ENCODE data around the gene TTBK1.

The TTBK1 gene

DNA sequence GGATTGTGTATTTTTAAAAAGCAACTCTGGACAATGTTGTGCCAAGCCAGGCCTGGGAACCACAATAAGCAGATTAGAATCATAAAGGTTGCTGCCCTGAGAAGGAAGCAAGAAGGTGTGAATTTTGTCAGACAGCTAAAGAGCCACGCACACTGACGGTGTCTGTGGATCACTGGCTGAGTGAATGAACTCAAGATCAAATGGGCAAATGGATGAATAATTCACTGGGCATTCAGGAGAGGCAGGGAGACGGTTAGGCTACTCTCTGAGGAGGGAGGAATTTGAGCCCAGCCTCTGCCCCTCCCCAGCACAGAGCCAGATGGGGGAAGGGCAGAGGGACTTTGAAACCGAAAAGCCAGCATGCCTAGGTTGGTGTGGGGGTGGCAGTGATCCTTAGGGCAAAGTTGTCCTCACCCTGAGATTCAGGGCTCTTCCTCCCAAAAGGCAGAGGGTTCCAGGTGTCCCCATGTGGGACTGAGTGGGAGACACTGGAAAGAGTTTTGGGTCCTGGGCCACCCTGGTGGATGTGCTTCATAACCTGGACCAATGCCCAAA lies 35.3 kb downstream of the TTBK1 start:
- Histone ChIP-seq H3K9me3 (ENCODE audit: control insufficient read depth, low read length) (no peaks in the 10 kb centered on the region), H3K4me1 (ENCODE audit: control insufficient read depth, insufficient read depth, low read length) (peaks cover 30% of the 10 kb centered on the region), H3K27ac (ENCODE audit: insufficient read depth, low read depth, low read length, poor library complexity, severe bottlenecking) (no peak overlapping the region), H3K36me3 (ENCODE audit: control insufficient read depth, insufficient read depth, low read length) (no peaks in the 10 kb centered on the region), H3K4me3 (ENCODE audit: insufficient read depth, low read depth, low read length) (no peak overlapping the region), H3K27me3 (ENCODE audit: control insufficient read depth, insufficient read depth, low read length, poor library complexity, severe bottlenecking) (peaks cover 29% of the 10 kb centered on the region)
- WGBS, 2 experiments: 26 to 36% methylated on average over 4 of the region's 4 CpGs

DNA sequence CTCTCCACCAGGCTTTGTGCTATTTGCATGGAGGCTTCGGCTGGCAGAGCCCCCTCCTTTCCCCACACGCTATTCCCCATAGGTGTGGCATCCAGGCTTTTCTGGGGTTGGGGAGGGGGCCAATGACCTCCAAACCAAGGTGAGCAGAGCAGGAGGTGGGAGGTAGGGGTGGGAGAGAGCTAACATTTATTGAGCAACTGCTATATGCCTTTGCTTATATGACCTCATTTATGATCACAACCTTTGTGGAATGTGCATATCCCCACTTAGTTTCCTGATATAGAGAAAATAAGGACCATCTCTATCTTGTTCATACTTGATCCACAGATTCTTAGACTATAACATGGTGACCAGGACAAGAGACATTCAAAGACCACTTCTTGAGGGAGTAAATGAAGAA lies 37.0 kb downstream of the TTBK1 start:
- H3K27me3 ChIP-seq (ENCODE audit: control insufficient read depth, insufficient read depth, low read length, poor library complexity, severe bottlenecking): peaks cover 13% of the 10 kb centered on the region
- WGBS, 2 experiments: 83 to 89% methylated on average over 2 of the region's 2 CpGs

DNA sequence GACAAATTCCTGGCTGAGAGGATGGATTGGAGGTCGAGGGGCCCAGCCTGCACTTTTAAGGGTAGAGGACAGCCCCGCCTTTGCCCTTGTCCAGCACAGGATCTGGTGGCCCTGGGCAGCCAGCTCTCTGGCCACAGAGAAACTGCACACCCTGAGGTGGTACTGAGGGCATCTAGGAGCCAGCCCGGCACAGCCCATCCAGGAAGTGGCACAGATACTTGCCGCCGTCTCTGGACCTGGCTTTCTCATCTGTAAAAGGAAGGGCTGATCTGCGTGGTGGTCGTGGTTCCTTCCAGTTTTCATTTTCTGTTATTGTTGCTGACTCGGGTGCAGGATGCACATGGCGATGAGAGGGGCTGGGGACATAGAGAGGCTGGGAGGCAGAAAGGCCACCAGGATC lies 38.8 kb downstream of the TTBK1 start:
- Histone ChIP-seq H3K4me1 (ENCODE audit: control insufficient read depth, insufficient read depth, low read length) (peaks cover 13% of the 10 kb centered on the region), H3K4me3 (ENCODE audit: insufficient read depth, low read depth, low read length) (no peak overlapping the region), H3K36me3 (ENCODE audit: control insufficient read depth, insufficient read depth, low read length) (no peaks in the 10 kb centered on the region), H3K27me3 (ENCODE audit: control insufficient read depth, insufficient read depth, low read length, poor library complexity, severe bottlenecking) (no peaks in the 10 kb centered on the region), H3K9me3 (ENCODE audit: control insufficient read depth, low read length) (no peaks in the 10 kb centered on the region), H3K27ac (ENCODE audit: insufficient read depth, low read depth, low read length, poor library complexity, severe bottlenecking) (no peak overlapping the region)
- 92% methylated on average over 9 of the region's 9 CpGs for WGBS, 2 experiments

More for the DNA sequence above, 37.0 kb downstream of the TTBK1 start:
- no peaks in the 10 kb centered on the region for H3K9me3 ChIP-seq (ENCODE audit: control insufficient read depth, low read length)
- peaks cover 25% of the 10 kb centered on the region for H3K4me1 ChIP-seq (ENCODE audit: control insufficient read depth, insufficient read depth, low read length)
- no peaks in the 10 kb centered on the region for H3K36me3 ChIP-seq (ENCODE audit: control insufficient read depth, insufficient read depth, low read length)
- H3K27ac ChIP-seq (ENCODE audit: insufficient read depth, low read depth, low read length, poor library complexity, severe bottlenecking): no peak overlapping the region
- H3K4me3 ChIP-seq (ENCODE audit: insufficient read depth, low read depth, low read length): no peak overlapping the region

DNA sequence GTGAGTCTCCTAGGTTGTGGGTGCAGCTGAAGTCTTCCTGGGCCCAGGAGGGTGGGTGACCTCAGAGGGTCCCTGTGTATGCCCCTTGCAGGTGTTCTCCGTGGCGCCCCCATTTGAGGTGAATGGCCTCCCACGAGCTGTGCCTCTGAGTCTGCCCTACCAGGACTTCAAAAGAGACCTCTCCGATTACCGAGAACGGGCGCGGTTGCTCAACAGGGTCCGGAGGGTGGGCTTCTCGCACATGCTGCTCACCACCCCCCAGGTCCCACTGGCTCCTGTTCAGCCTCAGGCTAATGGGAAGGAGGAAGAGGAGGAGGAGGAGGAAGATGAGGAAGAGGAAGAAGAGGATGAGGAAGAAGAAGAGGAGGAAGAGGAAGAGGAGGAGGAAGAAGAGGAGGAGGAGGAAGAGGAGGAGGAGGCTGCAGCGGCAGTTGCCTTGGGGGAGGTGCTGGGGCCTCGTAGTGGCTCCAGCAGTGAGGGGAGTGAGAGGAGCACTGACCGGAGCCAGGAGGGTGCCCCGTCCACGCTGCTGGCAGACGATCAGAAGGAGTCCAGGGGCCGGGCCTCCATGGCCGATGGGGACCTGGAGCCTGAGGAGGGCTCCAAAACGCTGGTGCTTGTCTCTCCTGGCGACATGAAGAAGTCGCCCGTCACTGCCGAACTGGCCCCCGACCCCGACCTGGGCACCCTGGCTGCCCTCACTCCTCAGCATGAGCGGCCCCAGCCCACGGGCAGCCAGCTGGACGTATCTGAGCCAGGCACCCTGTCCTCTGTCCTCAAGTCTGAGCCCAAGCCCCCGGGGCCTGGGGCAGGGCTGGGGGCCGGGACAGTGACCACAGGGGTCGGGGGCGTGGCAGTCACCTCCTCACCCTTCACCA lies 39.6 kb downstream of the TTBK1 start:
- WGBS, 2 experiments: 89 to 91% methylated on average over 32 of the region's 32 CpGs
- H3K4me1 ChIP-seq (ENCODE audit: control insufficient read depth, insufficient read depth, low read length): peaks cover 11% of the 10 kb centered on the region

DNA sequence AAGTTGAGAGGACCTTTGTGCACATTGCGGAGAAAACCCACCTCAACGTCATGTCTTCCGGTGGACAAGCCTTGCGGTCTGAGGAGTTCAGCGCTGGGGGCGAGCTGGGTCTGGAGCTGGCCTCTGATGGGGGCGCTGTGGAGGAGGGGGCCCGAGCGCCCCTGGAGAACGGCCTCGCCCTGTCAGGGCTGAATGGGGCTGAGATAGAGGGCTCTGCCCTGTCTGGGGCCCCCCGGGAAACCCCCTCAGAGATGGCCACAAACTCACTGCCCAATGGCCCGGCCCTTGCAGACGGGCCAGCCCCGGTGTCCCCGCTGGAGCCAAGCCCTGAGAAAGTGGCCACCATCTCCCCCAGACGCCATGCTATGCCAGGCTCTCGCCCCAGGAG lies 40.2 kb downstream of the TTBK1 start:
- no peaks in the 10 kb centered on the region for H3K9me3 ChIP-seq (ENCODE audit: control insufficient read depth, low read length)

More for the DNA sequence above, 39.6 kb downstream of the TTBK1 start:
- H3K36me3 ChIP-seq (ENCODE audit: control insufficient read depth, insufficient read depth, low read length): no peaks in the 10 kb centered on the region
- H3K27ac ChIP-seq (ENCODE audit: insufficient read depth, low read depth, low read length, poor library complexity, severe bottlenecking): no peak overlapping the region
- no peaks in the 10 kb centered on the region for H3K9me3 ChIP-seq (ENCODE audit: control insufficient read depth, low read length)
- no peak overlapping the region for H3K4me3 ChIP-seq (ENCODE audit: insufficient read depth, low read depth, low read length)
- H3K27me3 ChIP-seq (ENCODE audit: control insufficient read depth, insufficient read depth, low read length, poor library complexity, severe bottlenecking): no peaks in the 10 kb centered on the region

DNA sequence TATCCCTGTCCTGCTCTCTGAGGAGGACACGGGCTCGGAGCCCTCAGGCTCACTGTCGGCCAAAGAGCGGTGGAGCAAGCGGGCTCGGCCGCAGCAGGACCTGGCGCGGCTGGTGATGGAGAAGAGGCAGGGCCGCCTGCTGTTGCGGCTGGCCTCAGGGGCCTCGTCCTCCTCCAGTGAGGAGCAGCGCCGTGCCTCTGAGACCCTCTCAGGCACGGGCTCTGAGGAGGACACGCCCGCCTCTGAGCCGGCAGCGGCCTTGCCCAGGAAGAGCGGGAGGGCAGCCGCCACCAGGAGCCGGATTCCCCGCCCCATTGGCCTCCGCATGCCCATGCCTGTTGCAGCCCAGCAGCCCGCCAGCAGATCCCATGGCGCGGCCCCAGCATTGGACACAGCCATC lies 40.6 kb downstream of the TTBK1 start:
- WGBS, 2 experiments: 92% methylated on average over 27 of the region's 27 CpGs

More for the DNA sequence above, 40.2 kb downstream of the TTBK1 start:
- peaks cover 5% of the 10 kb centered on the region for H3K4me1 ChIP-seq (ENCODE audit: control insufficient read depth, insufficient read depth, low read length)
- no peak overlapping the region for H3K4me3 ChIP-seq (ENCODE audit: insufficient read depth, low read depth, low read length)
- H3K36me3 ChIP-seq (ENCODE audit: control insufficient read depth, insufficient read depth, low read length): no peaks in the 10 kb centered on the region
- H3K27ac ChIP-seq (ENCODE audit: insufficient read depth, low read depth, low read length, poor library complexity, severe bottlenecking): no peak overlapping the region
- WGBS, 2 experiments: 92 to 93% methylated on average over 18 of the region's 18 CpGs
- H3K27me3 ChIP-seq (ENCODE audit: control insufficient read depth, insufficient read depth, low read length, poor library complexity, severe bottlenecking): no peaks in the 10 kb centered on the region

DNA sequence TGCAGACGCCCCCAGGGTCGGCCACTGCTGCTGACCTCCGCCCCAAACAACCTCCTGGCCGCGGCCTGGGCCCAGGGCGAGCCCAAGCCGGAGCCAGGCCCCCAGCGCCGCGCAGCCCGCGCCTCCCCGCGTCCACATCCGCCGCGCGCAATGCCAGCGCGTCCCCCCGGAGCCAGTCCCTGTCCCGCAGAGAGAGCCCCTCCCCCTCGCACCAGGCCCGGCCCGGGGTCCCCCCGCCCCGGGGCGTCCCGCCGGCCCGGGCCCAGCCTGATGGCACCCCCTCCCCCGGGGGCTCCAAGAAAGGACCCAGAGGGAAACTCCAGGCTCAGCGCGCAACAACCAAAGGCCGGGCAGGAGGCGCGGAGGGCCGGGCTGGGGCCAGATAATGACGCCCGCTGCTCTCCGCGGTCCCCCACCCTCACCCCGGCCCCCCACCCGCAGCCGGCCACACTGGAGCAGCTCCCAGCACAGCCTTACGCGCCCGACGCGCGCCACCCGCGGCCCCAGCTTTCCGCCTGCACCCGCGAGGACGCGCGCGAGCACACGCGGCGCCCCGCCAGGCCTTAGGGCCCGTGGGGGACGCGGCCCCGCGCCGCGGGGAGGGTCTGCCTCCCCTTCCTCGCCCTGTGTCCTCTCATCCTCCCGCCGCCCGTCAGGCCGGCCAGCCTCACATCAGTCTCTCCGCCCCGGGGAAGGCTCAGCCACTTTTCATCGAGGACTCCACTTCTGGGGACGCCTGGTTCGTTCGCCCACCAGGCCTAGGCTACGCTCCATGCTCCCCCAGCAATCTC lies 41.9 kb downstream of the TTBK1 start:
- H3K27ac ChIP-seq (ENCODE audit: insufficient read depth, low read depth, low read length, poor library complexity, severe bottlenecking): no peak overlapping the region
- H3K27me3 ChIP-seq (ENCODE audit: control insufficient read depth, insufficient read depth, low read length, poor library complexity, severe bottlenecking): no peaks in the 10 kb centered on the region
- no peaks in the 10 kb centered on the region for H3K9me3 ChIP-seq (ENCODE audit: control insufficient read depth, low read length)
- H3K4me3 ChIP-seq (ENCODE audit: insufficient read depth, low read depth, low read length): no peak overlapping the region
- H3K4me1 ChIP-seq (ENCODE audit: control insufficient read depth, insufficient read depth, low read length): no peaks in the 10 kb centered on the region
- H3K36me3 ChIP-seq (ENCODE audit: control insufficient read depth, insufficient read depth, low read length): no peaks in the 10 kb centered on the region
- WGBS, 2 experiments: 81 to 85% methylated on average over 83 of the region's 83 CpGs

More for the DNA sequence above, 40.6 kb downstream of the TTBK1 start:
- Histone ChIP-seq H3K4me3 (ENCODE audit: insufficient read depth, low read depth, low read length) (no peak overlapping the region), H3K27me3 (ENCODE audit: control insufficient read depth, insufficient read depth, low read length, poor library complexity, severe bottlenecking) (no peaks in the 10 kb centered on the region), H3K4me1 (ENCODE audit: control insufficient read depth, insufficient read depth, low read length) (peaks cover 1% of the 10 kb centered on the region), H3K36me3 (ENCODE audit: control insufficient read depth, insufficient read depth, low read length) (no peaks in the 10 kb centered on the region), H3K9me3 (ENCODE audit: control insufficient read depth, low read length) (no peaks in the 10 kb centered on the region), H3K27ac (ENCODE audit: insufficient read depth, low read depth, low read length, poor library complexity, severe bottlenecking) (no peak overlapping the region)

DNA sequence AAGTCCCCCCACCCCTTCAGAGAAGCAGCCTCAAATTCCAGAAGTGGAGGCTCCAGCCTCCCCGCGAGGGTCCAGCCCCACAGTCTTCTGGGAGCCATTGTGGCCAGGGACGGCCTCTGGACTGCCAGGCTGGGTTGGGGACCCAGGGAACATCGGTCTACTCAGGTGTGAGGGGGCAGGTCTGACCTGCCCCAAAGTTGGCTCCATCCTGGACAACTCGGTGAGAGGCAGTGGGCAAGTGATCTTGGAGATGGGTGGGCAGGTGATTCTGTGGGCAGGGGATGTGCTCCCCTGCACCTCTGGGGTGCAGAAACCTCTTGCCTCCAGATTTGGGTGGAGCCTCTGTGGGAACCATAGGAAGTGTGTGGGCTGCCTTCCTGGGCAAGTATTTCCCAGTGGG lies 42.6 kb downstream of the TTBK1 start:
- Histone ChIP-seq H3K9me3 (ENCODE audit: control insufficient read depth, low read length) (no peaks in the 10 kb centered on the region), H3K4me3 (ENCODE audit: insufficient read depth, low read depth, low read length) (no peak overlapping the region), H3K27me3 (ENCODE audit: control insufficient read depth, insufficient read depth, low read length, poor library complexity, severe bottlenecking) (no peaks in the 10 kb centered on the region), H3K27ac (ENCODE audit: insufficient read depth, low read depth, low read length, poor library complexity, severe bottlenecking) (no peak overlapping the region), H3K4me1 (ENCODE audit: control insufficient read depth, insufficient read depth, low read length) (no peaks in the 10 kb centered on the region), H3K36me3 (ENCODE audit: control insufficient read depth, insufficient read depth, low read length) (no peaks in the 10 kb centered on the region)
- 97% methylated on average over 5 of the region's 5 CpGs for WGBS, 2 experiments

DNA sequence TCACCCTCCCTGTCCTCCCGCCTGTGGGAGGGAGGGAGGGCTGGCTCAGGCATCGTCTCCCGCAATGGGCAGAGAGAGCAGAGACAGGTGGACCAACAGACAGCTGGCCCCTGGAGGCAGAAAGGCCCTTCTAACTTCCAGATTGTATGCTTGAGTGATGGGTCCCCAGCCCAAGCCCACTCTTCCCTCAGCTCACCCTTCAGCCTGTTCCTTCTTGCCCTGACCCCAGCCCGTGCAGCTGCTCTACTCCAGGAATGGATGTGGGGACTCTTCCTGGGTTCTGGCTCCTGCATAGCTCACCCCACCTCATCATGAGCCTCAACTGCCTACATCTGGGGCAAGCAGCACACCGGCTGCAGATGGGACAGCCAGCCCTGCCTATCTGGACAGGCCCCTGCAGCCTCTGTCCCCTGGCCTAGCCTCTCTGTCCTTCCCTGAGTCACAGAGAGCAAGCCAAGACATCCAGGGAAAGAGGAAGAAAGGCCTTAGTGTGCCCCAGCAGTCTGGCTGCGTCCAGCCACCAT lies 43.2 kb downstream of the TTBK1 start:
- Histone ChIP-seq H3K4me3 (ENCODE audit: insufficient read depth, low read depth, low read length) (no peak overlapping the region), H3K36me3 (ENCODE audit: control insufficient read depth, insufficient read depth, low read length) (no peaks in the 10 kb centered on the region), H3K27me3 (ENCODE audit: control insufficient read depth, insufficient read depth, low read length, poor library complexity, severe bottlenecking) (no peaks in the 10 kb centered on the region), H3K4me1 (ENCODE audit: control insufficient read depth, insufficient read depth, low read length) (no peaks in the 10 kb centered on the region), H3K9me3 (ENCODE audit: control insufficient read depth, low read length) (no peaks in the 10 kb centered on the region), H3K27ac (ENCODE audit: insufficient read depth, low read depth, low read length, poor library complexity, severe bottlenecking) (no peak overlapping the region)
- 93 to 95% methylated on average over 6 of the region's 6 CpGs for WGBS, 2 experiments

Measured in ectodermal cell (in vitro differentiated cells).